CD4-positive, alpha-beta T cell (primary cell): ENCODE results near the gene LBR. TPM values are rescaled to one million over a fixed set of nuclear protein-coding genes. Genes with fewer than 3 reads are reported as not detected.

Experiments
- ATAC-seq: fragments of 200-7000 bp; cut with Tn5 transposase; one replicate; pipeline ENCODE4 v1.10.0; 2022; ENCODE audit warnings: mild to moderate bottlenecking; ENCODE audit not compliant: poor library complexity
- CTCF ChIA-PET: fragments of 350-600 bp; sonication (Branson Sonifier 250); formaldehyde crosslinking; loops from one replicate; lab custom pipeline; 2021; ENCODE audit warnings: antibody characterized with exemption, inconsistent platforms; lab: Charles Lee
- POLR2A ChIA-PET: fragments of 350-600 bp; sonication (Branson Sonifier 250); formaldehyde crosslinking; loops from one replicate; lab custom pipeline; 2021; ENCODE audit warnings: antibody characterized with exemption, inconsistent platforms; lab: Charles Lee
- DNase-seq, 14 experiments: peaks; one replicate each; pipeline ENCODE4 v3.0.0-alpha.2; 2013 to 2020; ENCODE audit warnings: mixed read lengths in 2 of 14
- H3K27ac ChIP-seq, 2 donors: one replicate each; pipeline versions ENCODE4 v1.5.1 to v1.7.0; 2013; ENCODE audit warnings: low read length in 2 of 2, low read depth in 1 of 2, mild to moderate bottlenecking in 1 of 2
- H3K27me3 ChIP-seq, 2 experiments: 1 replicate in 1 of 2; 2 replicates in 1 of 2; pipeline versions ENCODE4 v1.6.1 to v1.7.0; 2013; ENCODE audit warnings: low read length in 2 of 2, control low read depth in 1 of 2, mild to moderate bottlenecking in 1 of 2, moderate library complexity in 1 of 2; ENCODE audit not compliant: insufficient read depth in 2 of 2, control insufficient read depth in 1 of 2
- H3K36me3 ChIP-seq: one replicate; pipeline ENCODE4 v1.6.1; 2013; ENCODE audit warnings: low read length, control low read depth; ENCODE audit not compliant: insufficient read depth
- H3K4me1 ChIP-seq: one replicate; pipeline ENCODE4 v1.6.1; 2013; ENCODE audit warnings: low read length, control low read depth; ENCODE audit not compliant: insufficient read depth
- H3K4me3 ChIP-seq: one replicate; pipeline ENCODE4 v1.5.1; 2013; ENCODE audit warnings: mild to moderate bottlenecking, low read length, moderate library complexity
- H3K9me3 ChIP-seq, 2 experiments: 1 replicate in 1 of 2; 2 replicates in 1 of 2; pipeline versions ENCODE4 v1.6.1 to v1.7.0; 2013; ENCODE audit warnings: low read length in 2 of 2, mild to moderate bottlenecking in 2 of 2, control low read depth in 1 of 2, moderate library complexity in 1 of 2; ENCODE audit not compliant: control insufficient read depth in 1 of 2, insufficient read depth in 1 of 2
- H3K27ac Mint-ChIP-seq: one replicate; pipeline ENCODE4 v1.8.0; 2020; ENCODE audit warnings: mixed read lengths
- H3K27me3 Mint-ChIP-seq: one replicate; pipeline ENCODE4 v1.8.0; 2021; ENCODE audit warnings: mixed read lengths
- H3K36me3 Mint-ChIP-seq: one replicate; pipeline ENCODE4 v1.8.0; 2021; ENCODE audit warnings: low read depth, mixed read lengths
- H3K4me1 Mint-ChIP-seq: one replicate; pipeline ENCODE4 v1.8.0; 2021; ENCODE audit warnings: low read depth, mixed read lengths
- H3K4me3 Mint-ChIP-seq: one replicate; pipeline ENCODE4 v1.8.0; 2020; ENCODE audit warnings: mild to moderate bottlenecking, mixed read lengths
- H3K9me3 Mint-ChIP-seq: one replicate; pipeline ENCODE4 v1.8.0; 2020; ENCODE audit warnings: mixed read lengths
- intact Hi-C, 2 experiments: fragments of 100-400 bp; cut with DNase I in 1 of 2; cut with micrococcal nuclease in 1 of 2; formaldehyde crosslinking; loops; one replicate each; pipeline versions ENCODE4 v1.15.1 to v1.9.0; 2023 to 2025; cut with DNase I, micrococcal nuclease
- total RNA-seq, 174 experiments: library from RNA in 2 of 174; stranded (reverse) in 2 of 174; gene quantifications; one replicate each; pipeline ENCODE4 v1.2.3 and lab custom pipeline; 2021 to 2026
- TF ChIP-seq, protein P1 (sequence below): fragments of 200-600 bp; IDR thresholded peaks from one replicate; pipeline ENCODE4 v1.8.0; 2022; ENCODE audit warnings: antibody characterized with exemption, mild to moderate bottlenecking

The LBR gene
- total RNA-seq, 2 experiments from 2014 or later: 118 to 129 TPM

DNA sequence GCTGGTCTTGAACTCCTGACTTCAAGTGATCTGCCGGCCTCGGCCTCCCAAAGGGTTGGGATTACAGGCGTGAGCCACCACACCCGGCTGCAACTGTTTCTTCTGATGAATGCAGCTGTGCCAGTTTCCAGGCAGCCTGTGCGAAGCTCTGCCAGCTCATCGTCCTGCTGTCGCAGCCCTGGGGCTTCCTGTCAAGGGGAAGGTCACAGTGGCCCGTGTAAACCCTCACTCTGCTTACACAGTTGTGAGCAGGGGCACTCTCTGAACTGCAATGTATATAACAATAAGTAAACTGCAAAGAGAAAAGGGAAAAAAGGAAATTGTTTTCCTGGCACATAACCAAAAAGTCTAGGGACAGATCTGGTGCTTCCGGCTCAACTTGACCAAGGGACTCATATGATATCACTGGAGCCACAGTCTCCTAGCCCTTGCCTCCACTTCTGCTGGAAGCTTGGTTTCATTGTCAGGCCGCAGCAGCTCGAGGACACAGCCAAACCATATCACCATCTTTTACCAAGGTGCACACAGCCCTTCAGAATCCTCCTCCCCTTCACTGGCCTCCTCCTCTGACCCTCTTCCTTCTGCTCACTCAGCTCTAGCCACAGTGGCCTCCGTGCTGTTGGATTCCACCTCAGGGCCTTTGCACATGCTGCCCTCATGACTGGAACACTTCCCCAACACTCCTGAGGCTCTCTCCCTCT, 22.8 kb upstream of the LBR start:
- Mint-ChIP-seq H3K4me1 (peaks cover 33% of the 10 kb centered on the region), H3K27me3 (no peaks in the 10 kb centered on the region), H3K36me3 (no peaks in the 10 kb centered on the region), H3K4me3 (no peak overlapping the region), H3K9me3 (no peaks in the 10 kb centered on the region), H3K27ac (no peak overlapping the region)
- DNase-seq (peak in 3 of 14 experiments; percentile 31 to 54 (median 34)), ATAC-seq (no peak)
- Histone ChIP-seq H3K27ac (no peak overlapping the region), H3K9me3 (peaks cover 0 to 4% of the 10 kb centered on the region in 2 experiments), H3K36me3 (no peaks in the 10 kb centered on the region), H3K4me3 (no peak overlapping the region), H3K4me1 (peaks cover 38% of the 10 kb centered on the region), H3K27me3 (no peaks in the 10 kb centered on the region)
- TF ChIP-seq, protein P1, sequence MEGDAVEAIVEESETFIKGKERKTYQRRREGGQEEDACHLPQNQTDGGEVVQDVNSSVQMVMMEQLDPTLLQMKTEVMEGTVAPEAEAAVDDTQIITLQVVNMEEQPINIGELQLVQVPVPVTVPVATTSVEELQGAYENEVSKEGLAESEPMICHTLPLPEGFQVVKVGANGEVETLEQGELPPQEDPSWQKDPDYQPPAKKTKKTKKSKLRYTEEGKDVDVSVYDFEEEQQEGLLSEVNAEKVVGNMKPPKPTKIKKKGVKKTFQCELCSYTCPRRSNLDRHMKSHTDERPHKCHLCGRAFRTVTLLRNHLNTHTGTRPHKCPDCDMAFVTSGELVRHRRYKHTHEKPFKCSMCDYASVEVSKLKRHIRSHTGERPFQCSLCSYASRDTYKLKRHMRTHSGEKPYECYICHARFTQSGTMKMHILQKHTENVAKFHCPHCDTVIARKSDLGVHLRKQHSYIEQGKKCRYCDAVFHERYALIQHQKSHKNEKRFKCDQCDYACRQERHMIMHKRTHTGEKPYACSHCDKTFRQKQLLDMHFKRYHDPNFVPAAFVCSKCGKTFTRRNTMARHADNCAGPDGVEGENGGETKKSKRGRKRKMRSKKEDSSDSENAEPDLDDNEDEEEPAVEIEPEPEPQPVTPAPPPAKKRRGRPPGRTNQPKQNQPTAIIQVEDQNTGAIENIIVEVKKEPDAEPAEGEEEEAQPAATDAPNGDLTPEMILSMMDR: no peak
- ChIA-PET POLR2A (interaction anchor here (1.6 kb wide), 1 partner anchor 17 kb away, joined by 6 read pairs; no protein-coding TSS in a partner anchor), CTCF (no interaction called here)
- intact Hi-C loops: no loop called here

DNA sequence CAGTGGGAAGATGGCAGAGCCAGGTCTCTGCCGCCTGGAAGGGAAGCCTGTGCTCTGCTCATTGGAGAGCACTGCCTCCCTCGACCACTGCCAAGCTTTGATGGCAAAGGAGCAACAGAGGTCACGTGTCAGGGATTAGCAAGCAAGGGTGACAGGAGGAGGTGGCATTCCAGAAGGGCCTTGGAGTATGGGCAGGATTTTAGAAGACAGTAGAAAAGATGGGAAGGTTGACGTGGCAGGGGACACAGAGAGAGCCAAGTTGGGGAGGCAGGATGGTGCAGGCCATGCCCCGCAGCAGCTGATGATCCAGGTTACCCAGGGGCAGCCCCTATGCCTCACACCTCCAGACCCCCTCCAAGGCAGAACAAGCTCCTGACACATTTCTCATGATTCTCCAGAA, 21.9 kb upstream of the LBR start:
- Mint-ChIP-seq H3K4me3 (no peak overlapping the region), H3K27ac (no peak overlapping the region), H3K9me3 (no peaks in the 10 kb centered on the region), H3K27me3 (no peaks in the 10 kb centered on the region), H3K4me1 (peaks cover 41% of the 10 kb centered on the region), H3K36me3 (no peaks in the 10 kb centered on the region)
- Histone ChIP-seq H3K36me3 (no peaks in the 10 kb centered on the region), H3K9me3 (peaks cover 0 to 4% of the 10 kb centered on the region in 2 experiments), H3K27me3 (no peaks in the 10 kb centered on the region), H3K4me1 (peaks cover 44% of the 10 kb centered on the region), H3K4me3 (no peak overlapping the region), H3K27ac (no peak overlapping the region)
- ChIA-PET CTCF (interaction anchor here (1.1 kb wide), 1 partner anchor 538 kb away, joined by 4 read pairs; no protein-coding TSS in a partner anchor), POLR2A (interaction anchor here (1.6 kb wide), 1 partner anchor 18 kb away, joined by 6 read pairs; no protein-coding TSS in a partner anchor)
- ATAC-seq: no peak
- DNase-seq: no peak
- intact Hi-C loops: loop anchor here in 1 of 2 experiments (10.0 kb wide), 1 partner anchor 735 kb away; the partner anchor contains the start of gene ACBD3
- TF ChIP-seq, protein P1: no peak

DNA sequence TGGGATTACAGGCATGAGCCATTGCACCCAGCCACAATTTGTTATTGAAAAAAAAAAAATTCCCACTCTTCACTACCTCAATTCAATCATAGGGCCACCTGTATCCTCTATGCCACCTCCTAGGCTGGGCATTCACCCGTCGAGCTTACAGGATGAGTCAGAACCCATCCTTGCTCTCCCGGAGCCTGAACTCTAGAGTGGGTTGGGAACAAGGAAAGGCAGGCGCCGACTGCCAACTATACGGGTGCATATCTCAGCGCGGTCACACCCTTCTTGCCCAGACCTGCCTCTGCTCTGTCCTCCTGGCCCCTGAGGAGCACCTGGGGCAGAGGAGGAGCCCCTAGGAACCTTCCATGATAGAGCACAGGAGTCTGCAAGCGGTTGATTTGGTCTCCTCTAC, 21.4 kb upstream of the LBR start:
- Histone ChIP-seq H3K4me1 (peaks cover 44% of the 10 kb centered on the region), H3K9me3 (peaks cover 0 to 4% of the 10 kb centered on the region in 2 experiments), H3K27me3 (no peaks in the 10 kb centered on the region), H3K4me3 (no peak overlapping the region), H3K27ac (no peak overlapping the region), H3K36me3 (no peaks in the 10 kb centered on the region)
- Mint-ChIP-seq H3K27ac (no peak overlapping the region), H3K4me3 (no peak overlapping the region), H3K4me1 (peaks cover 46% of the 10 kb centered on the region), H3K9me3 (no peaks in the 10 kb centered on the region), H3K27me3 (no peaks in the 10 kb centered on the region), H3K36me3 (no peaks in the 10 kb centered on the region)
- ChIA-PET POLR2A (interaction anchor here (1.0 to 1.7 kb wide), 2 partner anchors 18 to 328 kb away, joined by 4 to 10 read pairs; partner anchors contain the start of gene SRP9), CTCF (interaction anchor here (1.1 kb wide), 1 partner anchor 538 kb away, joined by 4 read pairs; no protein-coding TSS in a partner anchor)
- ATAC-seq (no peak), DNase-seq (no peak)
- TF ChIP-seq, protein P1: no peak
- intact Hi-C loops: loop anchor here in 1 of 2 experiments (10.0 kb wide), 1 partner anchor 736 kb away; the partner anchor contains the start of gene ACBD3
